Liver (tissue), 3 donors: ENCODE measurements around the gene SPATS2L.

ENCODE experiments used
- CTCF ChIP-seq: fragments of 150-350 bp; IDR thresholded peaks from 2 replicates; pipeline ENCODE4 v1.5.1; 2017; ENCODE audit warnings: improper control_type of control experiment, low read depth, low read length; ENCODE audit not compliant: missing input control
- JUND ChIP-seq, 2 donors: IDR thresholded peaks; 2 replicates each; pipeline ENCODE4 v1.6.1; 2016; ENCODE audit warnings: antibody characterized with exemption in 2 of 2
- SP1 ChIP-seq: IDR thresholded peaks from 2 replicates; pipeline ENCODE4 v1.6.1; 2018; ENCODE audit warnings: antibody characterized with exemption, mild to moderate bottlenecking
- TAF1 ChIP-seq: conservative IDR thresholded peaks from 2 replicates; pipeline ENCODE4 v1.6.1; 2016; ENCODE audit warnings: antibody characterized with exemption, mild to moderate bottlenecking
- ZBTB33 ChIP-seq: IDR thresholded peaks from 2 replicates; pipeline ENCODE4 v1.6.1; 2016; ENCODE audit warnings: antibody characterized with exemption
- donor health status: healthy.
- donor health status: healthy.

- TF ChIP-seq CTCF = no peak
- no peak for TF ChIP-seq SP1
- TF ChIP-seq JUND (IDR thresholded peaks at IDR 0.05) = no peak
- no peak for TF ChIP-seq TAF1
- no peak for TF ChIP-seq ZBTB33
These were observed 152.6 kb downstream of the SPATS2L start for GRCh38 chr2:200459101-200459500.
